Measurements from ENCODE around the gene NR1D2.

The NR1D2 gene

DNA sequence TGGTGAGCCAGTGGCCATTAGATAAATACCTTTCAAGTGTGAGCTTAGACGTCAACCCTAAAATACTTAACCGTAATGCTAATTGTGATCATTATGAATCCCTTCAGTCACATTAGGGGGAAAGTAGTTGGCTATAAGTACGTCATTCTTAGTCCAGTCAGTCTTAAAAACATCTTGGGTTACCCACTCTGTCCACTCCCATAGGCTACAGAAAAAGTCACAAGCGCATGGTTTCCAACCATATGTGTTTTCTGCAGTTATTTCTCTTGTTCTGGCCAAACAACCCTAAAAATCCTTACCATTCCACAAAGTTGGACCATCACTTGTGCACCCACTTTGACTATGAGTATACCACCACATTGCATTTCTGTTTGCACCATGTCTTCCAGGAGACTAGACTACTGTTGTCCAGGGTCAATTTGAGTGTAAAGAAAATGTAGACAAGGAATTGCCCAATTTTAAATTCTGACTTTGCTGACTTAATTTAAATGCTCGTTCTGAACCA lies 24.9 kb upstream of the NR1D2 start:
- H3K4me3 ChIP-seq (ENCODE audit: low read length), result no peak overlapping the region

GRCh38 chr3:23921052-23921511 lies 24.0 kb upstream of the NR1D2 start:
- DNase-seq (ENCODE audit: low read depth), result no peak
- no peak for TF ChIP-seq CTCF (conservative IDR thresholded peaks at IDR 0.05; ENCODE audit: low read length)
- H3K4me3 ChIP-seq (ENCODE audit: low read length), result no peak overlapping the region

More for the DNA sequence above, 24.9 kb upstream of the NR1D2 start:
- DNase-seq (ENCODE audit: low read depth), result no peak
- TF ChIP-seq CTCF (conservative IDR thresholded peaks at IDR 0.05; ENCODE audit: low read length), result no peak

- no peak overlapping the region for H3K4me3 ChIP-seq (ENCODE audit: low read length)
- TF ChIP-seq CTCF (conservative IDR thresholded peaks at IDR 0.05; ENCODE audit: low read length), result no peak
- DNase-seq (ENCODE audit: low read depth), result peak; percentile 36
Measured at GRCh38 chr3:23923786-23924185, 21.3 kb upstream of the NR1D2 start.

DNA sequence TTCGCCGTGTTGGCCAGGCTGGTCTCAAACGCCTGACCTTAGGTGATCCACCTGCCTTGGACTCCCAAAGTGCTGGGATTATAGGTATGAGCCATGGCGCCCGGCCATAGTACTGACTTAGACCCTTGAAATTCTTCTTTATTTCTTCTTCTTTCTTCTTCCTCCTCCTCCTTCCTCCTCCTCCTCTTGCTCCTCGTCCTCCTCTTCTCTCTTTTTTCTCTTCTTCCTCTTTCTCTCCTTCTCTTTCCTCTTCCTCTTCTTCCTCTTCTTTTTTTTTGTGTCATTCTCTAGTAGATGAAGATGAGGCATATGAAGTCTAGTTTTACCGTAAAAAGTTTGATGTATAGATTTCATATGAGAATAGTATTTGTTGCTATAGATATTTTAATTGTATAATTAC lies 18.8 kb upstream of the NR1D2 start:
- no peak overlapping the region for H3K4me3 ChIP-seq (ENCODE audit: low read length)
- DNase-seq (ENCODE audit: low read depth), result no peak

DNA sequence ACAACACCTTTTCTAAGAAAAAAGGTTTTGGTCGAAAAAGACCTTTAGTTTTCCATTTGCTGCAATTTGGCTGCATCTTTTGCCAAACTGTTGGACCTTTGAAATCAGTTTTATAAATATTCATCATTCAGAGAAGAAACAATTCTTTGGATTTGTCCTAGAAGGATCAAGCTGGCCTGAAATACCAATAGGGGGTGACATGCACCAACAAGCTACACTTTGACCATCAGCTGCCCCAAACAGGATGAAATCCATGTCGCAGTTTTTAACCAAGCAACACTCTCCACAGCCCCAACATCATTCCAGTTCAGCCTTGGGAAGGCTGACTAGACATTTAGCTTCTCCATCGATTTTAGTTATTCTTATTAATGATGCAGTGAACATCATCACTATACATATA lies 18.4 kb upstream of the NR1D2 start:
- H3K4me3 ChIP-seq (ENCODE audit: low read length), result no peak overlapping the region
- DNase-seq (ENCODE audit: low read depth), result no peak
- TF ChIP-seq CTCF (conservative IDR thresholded peaks at IDR 0.05; ENCODE audit: low read length), result peak; percentile 27

More for the DNA sequence above, 18.8 kb upstream of the NR1D2 start:
- no peak for TF ChIP-seq CTCF (conservative IDR thresholded peaks at IDR 0.05; ENCODE audit: low read length)

DNA sequence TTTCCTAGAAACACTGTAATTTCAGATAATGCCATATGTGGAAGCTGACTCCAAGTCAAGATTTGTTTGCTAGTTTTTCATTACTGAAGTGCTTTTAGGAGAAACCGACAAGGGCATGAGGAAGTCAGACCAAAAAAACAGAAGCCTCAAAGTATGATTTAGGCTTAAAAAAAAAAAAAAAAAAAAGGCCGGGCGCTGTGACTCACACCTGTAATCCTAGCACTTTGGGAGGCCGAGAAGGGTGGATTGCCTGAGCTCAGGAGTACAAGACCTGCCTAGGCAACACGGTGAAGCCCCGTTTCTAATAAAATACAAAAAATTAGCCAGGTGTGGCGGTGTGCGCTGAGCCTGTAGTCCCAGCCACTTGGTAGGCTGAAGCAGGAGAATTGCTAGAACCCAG lies 16.6 kb upstream of the NR1D2 start:
- DNase-seq (ENCODE audit: low read depth), result no peak
- H3K4me3 ChIP-seq (ENCODE audit: low read length), result no peak overlapping the region
- no peak for TF ChIP-seq CTCF (conservative IDR thresholded peaks at IDR 0.05; ENCODE audit: low read length)

DNA sequence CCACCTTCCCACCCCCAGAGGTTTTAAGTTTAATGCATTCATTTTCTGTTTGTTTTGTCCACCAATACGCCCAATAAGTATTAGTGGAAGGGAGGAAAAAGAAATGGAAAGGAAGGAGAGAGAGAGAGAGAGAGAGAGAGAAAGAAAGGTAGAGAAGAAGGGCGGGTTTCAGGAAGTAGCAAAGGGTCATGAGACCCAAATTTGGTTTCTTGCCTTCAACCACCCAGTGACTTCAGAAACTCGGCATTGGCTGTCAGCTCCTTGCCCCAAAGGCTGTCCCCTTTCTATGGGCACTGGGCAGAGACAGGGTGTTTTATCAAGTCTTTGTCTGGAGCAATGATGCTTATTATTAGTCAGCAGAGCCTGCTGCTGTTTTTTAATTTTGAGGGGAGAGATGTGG lies 13.5 kb upstream of the NR1D2 start:
- no peak overlapping the region for H3K4me3 ChIP-seq (ENCODE audit: low read length)
- TF ChIP-seq CTCF (conservative IDR thresholded peaks at IDR 0.05; ENCODE audit: low read length), result no peak
- no peak for DNase-seq (ENCODE audit: low read depth)

All from AG10803 (cell line).